GM23248 (cell line): ENCODE results near the gene CYGB. TPM values are rescaled to one million over a fixed set of nuclear protein-coding genes. Genes with fewer than 3 reads are reported as not detected.
"Not testable (repeated sequence)": the region's sequence is repeated elsewhere in the genome, so short reads cannot be mapped to it uniquely, and the experiment has no call there.

Experiments used
- DNase-seq: peaks from one replicate; pipeline ENCODE4 v3.0.0-alpha.2; 2015
- H2AFZ ChIP-seq: fragments of 200-600 bp; sonication (generic); 2 replicates; pipeline ENCODE4 v1.6.1; 2016; ENCODE audit warnings: antibody characterized with exemption
- H3F3A ChIP-seq: fragments of 200-600 bp; sonication (generic); 2 replicates; pipeline ENCODE4 v1.6.1; 2016; ENCODE audit warnings: mild to moderate bottlenecking, antibody characterized with exemption, mixed run types; ENCODE audit not compliant: insufficient read depth
- H3K27ac ChIP-seq: fragments of 200-600 bp; sonication (generic); 2 replicates; pipeline ENCODE4 v1.5.1; 2016; ENCODE audit warnings: mild to moderate bottlenecking
- H3K27me3 ChIP-seq: fragments of 200-600 bp; sonication (generic); replicated peaks from 2 replicates; pipeline ENCODE4 v1.6.1; 2016; ENCODE audit warnings: mild to moderate bottlenecking; ENCODE audit not compliant: insufficient read depth
- H3K36me3 ChIP-seq: fragments of 200-600 bp; sonication (generic); 2 replicates; pipeline ENCODE4 v1.6.1; 2016; ENCODE audit warnings: low read depth, mild to moderate bottlenecking
- H3K4me1 ChIP-seq: fragments of 200-600 bp; sonication (generic); 2 replicates; pipeline ENCODE4 v1.6.1; 2016; ENCODE audit warnings: mild to moderate bottlenecking; ENCODE audit not compliant: insufficient read depth
- H3K4me2 ChIP-seq: fragments of 200-600 bp; sonication (generic); one replicate; pipeline ENCODE4 v1.6.1; 2016; ENCODE audit warnings: mild to moderate bottlenecking; ENCODE audit not compliant: unreplicated experiment
- H3K4me3 ChIP-seq: fragments of 200-600 bp; sonication (generic); 2 replicates; pipeline ENCODE4 v1.5.1; 2016; ENCODE audit warnings: mild to moderate bottlenecking
- H3K79me2 ChIP-seq: fragments of 200-600 bp; sonication (generic); 2 replicates; pipeline ENCODE4 v1.6.1; 2016; ENCODE audit warnings: mild to moderate bottlenecking; ENCODE audit not compliant: insufficient read depth
- H3K9ac ChIP-seq: fragments of 200-600 bp; sonication (generic); 2 replicates; pipeline ENCODE4 v1.6.1; 2016; ENCODE audit warnings: mild to moderate bottlenecking
- H3K9me2 ChIP-seq: fragments of 200-600 bp; sonication (generic); 2 replicates; pipeline ENCODE4 v1.6.1; 2016; ENCODE audit warnings: mixed run types, mild to moderate bottlenecking, moderate library complexity; ENCODE audit not compliant: insufficient read depth
- H3K9me3 ChIP-seq: fragments of 200-600 bp; sonication (generic); one replicate; pipeline ENCODE4 v1.6.1; 2017; ENCODE audit warnings: low read depth
- H4K20me1 ChIP-seq: fragments of 200-600 bp; sonication (generic); 2 replicates; pipeline ENCODE4 v1.6.0; 2016; ENCODE audit not compliant: insufficient read depth
- EZH2 ChIP-seq: fragments of 200-600 bp; sonication (generic); IDR thresholded peaks from 2 replicates; pipeline ENCODE4 v1.6.1; 2018; ENCODE audit warnings: antibody characterized with exemption, mild to moderate bottlenecking; ENCODE audit not compliant: insufficient read depth, poor library complexity, severe bottlenecking
- EZH2phosphoT487 ChIP-seq: fragments of 200-600 bp; sonication (generic); IDR thresholded peaks from 2 replicates; pipeline ENCODE4 v1.6.1; 2018; ENCODE audit warnings: antibody characterized with exemption, moderate library complexity, mild to moderate bottlenecking, low read depth; ENCODE audit not compliant: insufficient read depth
- WGBS, 2 experiments: methylation state at CpG; one replicate each; pipeline ENCODE4 v1.1.6; 2015 to 2017; ENCODE audit warnings: low lambda C conversion rate in 2 of 2, low coverage in 1 of 2; ENCODE audit errors: missing lambda C conversion rate in 2 of 2; 5-methylcytosine and 5-hydroxymethylcytosine counted together
- in situ Hi-C: fragments of 300-500 bp; cut with MboI; formaldehyde crosslinking; loops from 2 replicates; pipeline ENCODE4 v1.15.0; 2020
- polyA plus RNA-seq: library from polyadenylated mRNA; unstranded; fragments of >200 nt; fragmentation: Nextera tagmentation; extraction: Ambion mirVana; gene quantifications from 2 replicates; pipeline ENCODE4 v1.2.1, GENCODE V29; 2016
- total RNA-seq: library from RNA; depleted of rRNA; stranded (reverse); fragments of >200 nt; shearing (Covaris generic); gene quantifications from 2 replicates; pipeline ENCODE4 v1.2.3, GENCODE V29; 2014

Gene CYGB
- total and polyA plus RNA-seq, 2 experiments from 2014 or later: 1.1 to 8.3 TPM

- Histone ChIP-seq H3F3A (peaks cover 32% of the 10 kb centered on the region), H3K4me3 (no peak overlapping the region), H3K4me2 (no peak overlapping the region), H3K9ac (no peak overlapping the region), H3K36me3 (peaks cover 12% of the 10 kb centered on the region; the same call in 1 of the 2 replicates), H3K27me3 (no peaks in the 10 kb centered on the region), H3K9me2 (no peaks in the 10 kb centered on the region), H3K9me3 (no peaks in the 10 kb centered on the region), H3K79me2 (peaks cover 12% of the 10 kb centered on the region), H3K4me1 (peaks cover 7% of the 10 kb centered on the region), H3K27ac (no peak overlapping the region), H2AFZ (no peak overlapping the region), H4K20me1 (no peaks in the 10 kb centered on the region)
- DNase-seq: no peak
- in situ Hi-C loops: no loop called here
- WGBS, 2 experiments: 72 to 82% methylated on average over 5 of the region's 5 CpGs
- TF ChIP-seq EZH2phosphoT487: no peak
- TF ChIP-seq EZH2: no peak
Observed at GRCh38 chr17:76566988-76567431, 29.5 kb upstream of the CYGB start.

- no peak overlapping the region for H3K4me2 ChIP-seq
- peaks cover 12% of the 10 kb centered on the region for H3K79me2 ChIP-seq
- no peaks in the 10 kb centered on the region for H3K9me3 ChIP-seq
- H3K9ac ChIP-seq: no peak overlapping the region
- H3K27ac ChIP-seq: no peak overlapping the region
- H3K9me2 ChIP-seq: no peaks in the 10 kb centered on the region
- in situ Hi-C loops: no loop called here
- WGBS, 2 experiments: 80 to 85% methylated on average over 3 of the region's 3 CpGs
- H4K20me1 ChIP-seq: peaks cover 3% of the 10 kb centered on the region; the same call in 1 of the 2 replicates
- H3K4me1 ChIP-seq: peaks cover 12% of the 10 kb centered on the region
- H2AFZ ChIP-seq: no peak overlapping the region
- peaks cover 12% of the 10 kb centered on the region; the same call in 1 of the 2 replicates for H3K36me3 ChIP-seq
- no peaks in the 10 kb centered on the region for H3K27me3 ChIP-seq
- H3K4me3 ChIP-seq: no peak overlapping the region
- no peak for DNase-seq
- H3F3A ChIP-seq: peaks cover 36% of the 10 kb centered on the region
- TF ChIP-seq EZH2phosphoT487: no peak
- no peak for TF ChIP-seq EZH2
Observed at GRCh38 chr17:76566613-76566943, 29.1 kb upstream of the CYGB start.

DNA sequence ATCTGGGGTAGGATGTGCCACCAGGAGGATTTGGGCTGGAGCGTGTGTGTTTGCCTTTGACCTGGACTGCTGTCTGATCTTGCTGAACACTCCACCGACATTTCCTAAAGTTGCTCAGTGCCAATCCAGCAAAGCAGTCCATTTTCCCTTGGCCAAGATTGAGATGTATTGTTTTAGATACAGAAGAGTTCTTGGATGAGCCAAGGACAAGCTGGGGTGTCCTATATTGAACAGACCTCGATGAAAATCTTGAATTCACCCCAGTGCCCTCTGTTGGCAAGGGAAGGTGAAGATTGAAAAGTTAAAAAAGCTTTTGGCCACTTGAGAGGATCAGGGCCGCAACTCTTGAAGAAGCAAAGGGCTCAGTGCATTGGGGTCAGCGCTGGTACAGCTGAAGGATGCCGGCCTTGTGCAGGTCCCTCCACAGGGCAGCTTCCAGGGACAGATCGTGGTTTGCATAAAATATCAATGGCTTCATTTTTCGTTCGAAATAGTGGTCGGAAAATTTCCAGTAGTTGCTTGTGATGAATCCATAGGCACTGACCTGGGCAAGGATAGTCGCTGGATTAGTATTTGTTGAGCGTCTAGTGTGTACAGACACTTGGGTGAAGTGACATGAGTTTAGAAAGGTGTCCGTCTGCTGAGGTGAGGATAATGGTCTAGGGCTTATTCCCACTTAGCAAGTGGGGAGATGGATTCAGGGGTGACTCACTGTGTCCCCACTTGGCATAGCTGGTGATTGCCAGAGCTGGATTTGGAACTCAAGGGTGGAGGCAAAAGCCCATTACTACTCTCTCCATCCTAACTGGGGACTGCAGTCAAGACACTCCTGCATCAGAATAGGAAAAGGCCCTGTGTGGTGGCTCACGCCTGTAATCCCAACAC is 28.5 kb upstream of the CYGB start:
- Histone ChIP-seq H3K9me2 (no peaks in the 10 kb centered on the region), H3K27me3 (no peaks in the 10 kb centered on the region), H3K4me3 (no peak overlapping the region), H3K9me3 (no peaks in the 10 kb centered on the region), H3K79me2 (peaks cover 18% of the 10 kb centered on the region), H3K4me1 (peaks cover 18% of the 10 kb centered on the region), H4K20me1 (peaks cover 9% of the 10 kb centered on the region; the same call in 1 of the 2 replicates), H3K9ac (no peak overlapping the region), H2AFZ (no peak overlapping the region), H3K4me2 (no peak overlapping the region), H3F3A (peaks cover 42% of the 10 kb centered on the region), H3K36me3 (peaks cover 19% of the 10 kb centered on the region), H3K27ac (no peak overlapping the region; the same call in 1 of the 2 replicates)
- WGBS, 2 experiments: 88 to 89% methylated on average over 14 of the region's 14 CpGs
- no peak for TF ChIP-seq EZH2phosphoT487
- no peak for TF ChIP-seq EZH2
- in situ Hi-C loops: no loop called here
- peak; percentile 2 for DNase-seq

GRCh38 chr17:76564991-76565727 is 27.6 kb upstream of the CYGB start:
- H3K9me2 ChIP-seq, H3K4me3 ChIP-seq, H3K9ac ChIP-seq, in situ Hi-C loops, H3K27me3 ChIP-seq, H2AFZ ChIP-seq, H3K27ac ChIP-seq, H3K4me2 ChIP-seq, H4K20me1 ChIP-seq, H3K9me3 ChIP-seq: not testable (repeated sequence)
- peaks cover 26% of the 10 kb centered on the region for H3K4me1 ChIP-seq
- peaks cover 26% of the 10 kb centered on the region for H3K79me2 ChIP-seq
- H3F3A ChIP-seq: peaks cover 50% of the 10 kb centered on the region
- peak; percentile 60 for DNase-seq
- WGBS, 2 experiments: 49 to 56% methylated on average over 8 of the region's 8 CpGs
- H3K36me3 ChIP-seq: peaks cover 22% of the 10 kb centered on the region

DNA sequence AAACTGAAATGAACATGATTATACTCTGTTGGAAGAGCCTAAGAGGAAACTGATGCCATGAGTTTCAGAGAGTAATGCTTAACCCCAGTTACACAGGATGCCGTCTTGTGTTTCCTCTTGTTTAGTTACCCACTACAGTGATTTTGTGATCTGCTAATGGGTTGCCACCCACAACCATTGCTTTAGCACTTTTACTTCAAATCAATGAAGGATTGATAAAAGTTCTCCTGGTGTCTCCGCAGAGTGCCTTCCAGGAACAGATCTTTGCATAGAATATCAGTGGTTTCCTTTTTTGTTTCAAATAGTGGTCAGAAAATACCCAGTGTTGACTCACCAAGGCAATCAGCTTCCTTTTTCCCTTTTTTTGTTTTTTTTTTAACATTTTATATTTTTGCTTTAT is 25.9 kb upstream of the CYGB start:
- H3K9ac ChIP-seq, H2AFZ ChIP-seq, H3K9me3 ChIP-seq, H3K4me3 ChIP-seq, H3K4me2 ChIP-seq, H3K27me3 ChIP-seq, H3K9me2 ChIP-seq, in situ Hi-C loops: not testable (repeated sequence)
- H3K36me3 ChIP-seq: peaks cover 25% of the 10 kb centered on the region
- H3K79me2 ChIP-seq: peaks cover 44% of the 10 kb centered on the region
- H3K4me1 ChIP-seq: peaks cover 41% of the 10 kb centered on the region
- peaks cover 15% of the 10 kb centered on the region; the same call in 1 of the 2 replicates for H4K20me1 ChIP-seq
- peaks cover 66% of the 10 kb centered on the region for H3F3A ChIP-seq
- 71% methylated on average over 2 of the region's 2 CpGs for WGBS, 2 experiments
- peak overlapping the region; percentile 85; the same call in 1 of the 2 replicates for H3K27ac ChIP-seq
- peak; percentile 1 for DNase-seq
